HL-60 (cell line): ENCODE results near the gene C19orf12.
"Not testable (repeated sequence)": the region's sequence is repeated elsewhere in the genome, so short reads cannot be mapped to it uniquely, and the experiment has no call there.

Experiments used
- CTCF ChIP-seq: IDR thresholded peaks from one replicate; pipeline ENCODE4 v1.5.1; 2011; ENCODE audit warnings: low read length, control low read depth, inconsistent platforms; ENCODE audit not compliant: insufficient read depth
- TF ChIP-seq, protein P1 (sequence below): IDR thresholded peaks from 2 replicates; pipeline ENCODE4 v1.6.1; 2012; ENCODE audit warnings: low read depth; ENCODE audit not compliant: insufficient replicate concordance

DNA sequence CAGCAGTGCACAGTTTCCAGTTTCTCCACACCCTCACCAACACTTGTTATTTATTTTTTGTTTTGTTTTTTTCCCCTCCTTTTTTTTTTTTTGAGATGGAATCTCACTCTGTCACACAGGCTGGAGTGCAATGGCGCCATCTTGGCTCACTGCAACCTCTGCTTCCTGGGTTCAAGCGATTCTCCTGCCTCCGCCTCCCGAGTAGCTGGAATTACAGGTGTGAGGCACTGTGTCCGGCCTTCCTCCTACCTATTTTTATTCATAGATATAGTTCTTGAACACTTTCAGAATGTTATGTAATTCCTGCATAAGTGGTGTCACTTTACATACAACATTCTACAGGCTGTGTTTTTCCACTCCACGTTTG lies 44.1 kb downstream of the C19orf12 start:
- not testable (repeated sequence) for TF ChIP-seq CTCF
- TF ChIP-seq, protein P1, sequence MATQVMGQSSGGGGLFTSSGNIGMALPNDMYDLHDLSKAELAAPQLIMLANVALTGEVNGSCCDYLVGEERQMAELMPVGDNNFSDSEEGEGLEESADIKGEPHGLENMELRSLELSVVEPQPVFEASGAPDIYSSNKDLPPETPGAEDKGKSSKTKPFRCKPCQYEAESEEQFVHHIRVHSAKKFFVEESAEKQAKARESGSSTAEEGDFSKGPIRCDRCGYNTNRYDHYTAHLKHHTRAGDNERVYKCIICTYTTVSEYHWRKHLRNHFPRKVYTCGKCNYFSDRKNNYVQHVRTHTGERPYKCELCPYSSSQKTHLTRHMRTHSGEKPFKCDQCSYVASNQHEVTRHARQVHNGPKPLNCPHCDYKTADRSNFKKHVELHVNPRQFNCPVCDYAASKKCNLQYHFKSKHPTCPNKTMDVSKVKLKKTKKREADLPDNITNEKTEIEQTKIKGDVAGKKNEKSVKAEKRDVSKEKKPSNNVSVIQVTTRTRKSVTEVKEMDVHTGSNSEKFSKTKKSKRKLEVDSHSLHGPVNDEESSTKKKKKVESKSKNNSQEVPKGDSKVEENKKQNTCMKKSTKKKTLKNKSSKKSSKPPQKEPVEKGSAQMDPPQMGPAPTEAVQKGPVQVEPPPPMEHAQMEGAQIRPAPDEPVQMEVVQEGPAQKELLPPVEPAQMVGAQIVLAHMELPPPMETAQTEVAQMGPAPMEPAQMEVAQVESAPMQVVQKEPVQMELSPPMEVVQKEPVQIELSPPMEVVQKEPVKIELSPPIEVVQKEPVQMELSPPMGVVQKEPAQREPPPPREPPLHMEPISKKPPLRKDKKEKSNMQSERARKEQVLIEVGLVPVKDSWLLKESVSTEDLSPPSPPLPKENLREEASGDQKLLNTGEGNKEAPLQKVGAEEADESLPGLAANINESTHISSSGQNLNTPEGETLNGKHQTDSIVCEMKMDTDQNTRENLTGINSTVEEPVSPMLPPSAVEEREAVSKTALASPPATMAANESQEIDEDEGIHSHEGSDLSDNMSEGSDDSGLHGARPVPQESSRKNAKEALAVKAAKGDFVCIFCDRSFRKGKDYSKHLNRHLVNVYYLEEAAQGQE: not testable (repeated sequence)
